Left ventricle myocardium superior (tissue), 1 donor: Measurements from ENCODE around the gene TSPEAR. TPM values are rescaled to one million over a fixed set of nuclear protein-coding genes. Genes with fewer than 3 reads are reported as not detected.

Experiments
- ATAC-seq: fragments of 200-7000 bp; cut with Tn5 transposase; one replicate; pipeline ENCODE4 v1.9.1; 2020; ENCODE audit warnings: mild to moderate bottlenecking, moderate library complexity
- DNase-seq: peaks from one replicate; pipeline ENCODE4 v3.0.0-alpha.2; 2020
- intact Hi-C: fragments of 100-400 bp; cut with micrococcal nuclease; formaldehyde crosslinking; loops from one replicate; pipeline ENCODE4 v1.11.0; 2022
- total RNA-seq: library from RNA; stranded (reverse); fragmentation: NEBNext Ultra II Directional; extraction: Animal tissue kit (Norgen Biotek cat#: 25700); gene quantifications from one replicate; pipeline ENCODE4 v1.2.1, GENCODE V29; 2021
- donor health status: DM: no; HTN: yes; CAD: no; lungs with severe emphysema.

Gene TSPEAR
- total RNA-seq, 1 donor from 2014 or later = 2.7 TPM

DNA sequence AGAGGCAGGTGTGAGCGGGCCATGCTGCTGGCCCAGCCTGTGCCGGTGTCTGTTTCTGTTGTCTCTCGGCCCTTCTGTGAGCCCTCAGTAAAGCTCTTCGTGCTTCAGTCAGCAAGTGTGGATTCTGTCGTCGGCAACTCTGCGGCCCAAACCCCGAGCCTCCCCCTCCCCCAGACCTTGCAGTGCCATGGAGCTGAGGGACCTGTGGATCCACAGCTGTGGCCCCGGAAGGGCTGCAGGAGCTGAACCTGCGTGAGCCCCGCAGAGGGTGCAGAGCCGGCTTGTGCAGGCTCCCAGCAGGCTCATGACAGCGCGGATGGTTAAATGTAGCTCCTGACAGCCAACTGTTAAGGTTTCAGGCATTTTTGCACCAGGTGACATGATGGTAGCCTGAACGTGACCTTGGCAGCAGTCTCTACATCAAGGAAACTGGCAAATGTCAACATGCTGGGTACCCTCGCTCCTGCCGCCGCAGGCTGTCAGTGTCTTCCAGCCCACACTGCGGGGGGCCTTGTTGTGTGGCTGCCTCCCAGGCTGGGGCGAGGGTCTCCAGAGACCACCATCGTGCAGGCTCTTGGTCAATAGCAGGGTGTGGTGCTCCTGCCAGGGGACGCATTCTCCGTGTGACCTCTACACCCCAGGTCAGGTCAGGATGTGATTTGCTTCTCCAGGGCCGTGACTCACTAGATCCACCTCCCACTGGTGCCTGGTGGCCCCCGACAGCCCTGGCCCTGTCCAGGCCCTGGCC is 249.1 kb downstream of the TSPEAR start:
- ATAC-seq (no peak), DNase-seq (peak; percentile 28)
- intact Hi-C loops = no loop called here

DNA sequence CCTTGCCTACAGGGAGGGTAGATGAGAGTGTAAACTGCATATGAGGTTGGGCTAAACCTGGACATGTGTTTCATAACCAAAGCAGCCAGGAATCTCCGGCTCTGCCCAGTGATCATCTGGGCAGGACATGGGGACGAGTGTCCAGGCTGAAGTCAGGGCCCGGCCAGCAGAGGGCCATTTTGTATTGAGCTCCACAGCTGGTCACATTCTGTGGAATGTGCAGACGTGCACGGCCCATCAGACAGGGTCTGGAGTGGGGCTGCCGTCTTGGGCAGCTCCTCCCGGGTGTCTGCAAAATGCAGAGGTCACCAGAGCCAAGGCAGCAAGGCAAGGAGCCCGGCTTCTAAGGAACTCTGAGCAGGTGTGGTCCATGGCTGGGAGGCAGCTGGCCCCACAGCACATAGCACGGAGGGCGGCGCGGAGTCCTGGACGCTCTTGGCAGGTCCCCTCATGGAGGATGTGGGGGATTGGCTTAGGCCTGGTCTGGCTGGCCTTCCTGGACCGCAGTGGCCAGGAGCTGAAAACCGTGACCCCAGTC is 249.8 kb downstream of the TSPEAR start:
- intact Hi-C loops = no loop called here
- DNase-seq (peak; percentile 64), ATAC-seq (peak; percentile 87)

DNA sequence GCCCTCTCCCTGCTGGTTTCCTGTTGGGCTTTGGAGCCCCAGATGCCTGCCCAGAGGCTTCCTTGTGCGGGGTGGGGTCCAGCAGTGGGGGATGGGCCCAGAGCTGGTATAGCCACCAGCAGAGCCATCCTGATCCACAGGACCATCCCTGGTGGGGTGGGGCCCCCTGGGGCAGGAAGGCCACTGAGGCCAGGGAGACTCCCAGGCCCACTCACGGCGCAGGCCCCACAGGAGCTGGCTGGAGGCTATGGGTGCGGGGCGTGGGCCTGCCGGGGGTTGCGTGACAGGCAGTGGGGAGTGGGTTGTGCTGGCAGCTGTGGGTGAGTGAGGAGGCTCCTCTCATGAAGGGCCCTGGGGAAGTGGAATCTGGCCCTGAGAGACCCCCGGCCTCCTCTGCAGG is 250.4 kb downstream of the TSPEAR start:
- ATAC-seq = no peak
- intact Hi-C loops = no loop called here
- peak; percentile 10 for DNase-seq

DNA sequence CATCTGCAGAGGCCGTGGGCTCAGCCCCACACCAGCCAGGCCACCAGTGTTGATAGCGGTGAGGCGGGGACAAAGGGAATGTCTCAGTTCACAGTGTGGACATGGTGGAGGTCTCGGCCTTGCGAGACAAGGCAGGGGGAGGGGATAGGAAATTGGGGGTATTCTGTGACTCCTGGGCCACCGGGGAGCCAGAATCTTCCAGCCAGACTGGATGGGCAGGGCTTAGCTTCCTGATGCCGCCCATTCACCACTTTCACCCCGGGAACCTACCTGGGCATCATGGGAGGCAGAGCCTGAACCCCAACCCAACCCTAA is 251.0 kb downstream of the TSPEAR start:
- DNase-seq (no peak), ATAC-seq (no peak)
- intact Hi-C loops = no loop called here

DNA sequence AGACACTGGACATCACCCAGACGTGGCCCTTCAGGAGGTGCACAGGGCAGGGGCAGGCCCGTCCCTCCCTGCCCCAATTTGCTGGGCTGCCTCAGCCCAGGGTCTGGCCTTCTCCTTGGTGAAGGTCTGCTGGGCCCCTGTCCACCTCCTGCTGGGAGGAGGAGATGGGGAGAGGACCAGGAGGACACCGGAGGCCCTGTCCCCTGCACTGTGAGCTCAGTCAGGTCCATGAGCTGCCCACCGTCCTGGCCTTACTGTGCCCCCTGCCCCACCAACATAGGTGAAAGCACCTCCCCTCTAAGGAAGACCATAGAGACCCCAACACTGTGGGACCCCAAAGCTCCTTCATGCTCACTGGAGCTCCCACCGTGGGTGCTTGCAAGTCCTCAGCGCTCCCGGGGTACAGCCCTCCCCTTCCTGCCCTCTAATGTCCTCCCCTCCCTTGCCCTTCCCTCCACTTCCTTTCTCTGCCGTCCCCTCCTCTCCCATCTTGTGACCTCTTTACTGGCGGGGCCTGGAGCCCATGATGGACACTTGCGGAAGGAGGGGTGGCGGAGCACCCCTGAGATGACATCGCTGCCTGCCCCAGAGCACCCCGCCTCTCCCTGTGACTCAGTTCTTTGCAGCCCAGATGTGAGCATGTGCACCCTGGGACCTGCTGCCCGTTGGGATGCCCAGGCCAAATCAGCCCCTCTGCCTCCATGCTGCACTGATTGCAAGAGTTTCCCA is 251.5 kb downstream of the TSPEAR start:
- intact Hi-C loops = no loop called here
- DNase-seq (no peak), ATAC-seq (no peak)

DNA sequence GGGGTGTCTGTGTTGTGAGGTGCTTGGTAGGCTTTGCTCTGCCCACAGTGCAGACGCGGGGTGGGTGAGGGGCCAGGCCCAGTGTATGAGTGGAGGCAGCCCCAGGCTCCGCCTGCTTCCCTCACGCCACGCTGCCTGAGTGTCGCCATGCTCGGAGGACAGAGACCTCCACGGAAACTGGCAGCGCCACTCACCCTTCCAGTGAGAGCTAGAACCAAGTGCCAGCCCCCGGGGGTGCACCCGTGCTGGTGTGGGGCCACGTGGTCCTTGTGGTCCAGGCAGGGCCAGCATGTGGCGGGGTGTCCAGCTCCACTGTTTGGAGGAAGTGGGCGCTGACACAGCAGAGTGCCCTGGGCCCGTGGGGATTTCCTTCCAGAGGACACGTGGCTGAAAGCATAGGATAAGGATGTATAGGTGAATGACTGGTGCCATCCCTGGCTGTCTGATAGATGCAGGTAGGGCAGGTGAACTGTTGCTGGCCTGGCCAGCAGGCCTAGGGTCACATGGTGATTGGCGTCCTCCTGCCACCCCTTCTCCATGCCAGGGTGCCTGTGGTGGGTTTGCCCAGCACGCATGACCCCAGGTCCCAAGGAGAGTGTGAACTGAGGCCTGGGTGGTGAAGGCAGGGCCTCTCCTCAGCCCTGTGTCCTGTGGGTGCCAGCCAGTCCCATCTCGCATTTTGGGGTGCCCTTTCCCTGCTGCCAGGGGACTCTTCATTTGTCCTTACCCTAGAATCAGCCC is 252.2 kb downstream of the TSPEAR start:
- DNase-seq (peak; percentile 23), ATAC-seq (no peak)
- intact Hi-C loops = no loop called here

DNA sequence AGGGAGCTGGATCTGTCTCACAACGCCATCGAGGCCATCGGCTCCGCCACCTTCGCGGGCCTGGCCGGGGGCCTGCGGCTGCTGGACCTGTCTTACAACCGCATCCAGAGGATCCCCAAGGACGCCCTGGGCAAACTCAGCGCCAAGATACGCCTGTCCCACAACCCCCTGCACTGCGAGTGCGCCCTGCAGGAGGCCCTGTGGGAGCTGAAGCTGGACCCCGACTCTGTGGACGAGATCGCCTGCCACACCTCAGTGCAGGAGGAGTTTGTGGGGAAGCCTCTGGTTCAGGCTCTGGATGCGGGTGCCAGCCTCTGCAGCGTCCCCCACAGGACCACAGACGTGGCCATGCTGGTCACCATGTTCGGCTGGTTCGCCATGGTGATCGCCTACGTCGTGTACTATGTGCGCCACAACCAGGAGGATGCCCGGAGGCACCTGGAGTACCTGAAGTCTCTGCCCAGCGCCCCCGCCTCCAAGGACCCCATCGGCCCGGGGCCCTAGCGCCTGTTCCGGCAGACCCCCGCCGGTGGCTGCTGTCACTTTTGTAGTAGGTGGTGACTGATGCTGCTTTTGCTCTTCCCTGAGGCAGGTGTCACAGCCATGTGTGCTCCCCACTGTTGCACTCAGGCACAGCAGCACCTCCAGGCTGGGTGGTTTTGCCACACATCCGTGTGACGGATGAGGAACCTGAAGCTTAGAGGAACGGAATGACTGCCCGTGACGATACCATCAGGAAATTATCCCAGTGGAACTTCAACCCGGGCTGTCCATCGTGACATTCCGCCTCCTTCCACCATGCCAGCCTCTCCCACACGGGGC is 254.2 kb downstream of the TSPEAR start:
- ATAC-seq (no peak), DNase-seq (peak; percentile 28)
- intact Hi-C loops = no loop called here

DNA sequence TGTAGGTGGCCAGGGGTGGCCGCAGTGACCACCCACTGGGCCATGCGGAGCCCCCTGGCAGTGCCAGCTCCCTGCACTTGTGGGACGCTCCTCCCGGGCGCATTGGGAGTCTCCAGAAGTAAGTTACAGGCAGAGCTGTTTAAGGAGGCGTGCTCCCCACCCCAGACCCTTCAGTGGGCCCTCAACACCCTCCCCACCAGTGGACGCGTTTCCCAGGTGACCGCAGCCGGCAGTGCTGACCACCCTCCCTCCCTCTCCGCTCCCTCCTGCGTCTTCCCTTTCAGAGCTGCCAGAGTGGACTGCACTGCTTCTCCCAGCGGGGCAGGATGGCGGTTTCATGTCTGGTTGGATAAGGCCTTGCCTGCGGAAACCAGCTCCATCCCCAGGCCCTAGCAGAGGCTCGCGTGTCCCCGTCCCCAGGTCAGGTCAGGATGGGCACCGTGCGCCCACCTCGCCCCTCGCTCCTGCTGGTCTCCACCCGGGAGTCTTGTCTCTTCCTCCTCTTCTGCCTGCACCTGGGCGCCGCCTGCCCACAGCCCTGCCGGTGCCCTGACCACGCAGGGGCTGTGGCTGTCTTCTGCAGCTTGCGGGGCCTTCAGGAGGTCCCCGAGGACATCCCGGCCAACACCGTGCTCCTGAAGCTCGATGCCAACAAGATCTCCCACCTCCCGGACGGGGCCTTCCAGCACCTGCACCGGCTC is 255.0 kb downstream of the TSPEAR start:
- ATAC-seq (no peak), DNase-seq (peak; percentile 26)
- intact Hi-C loops = no loop called here

DNA sequence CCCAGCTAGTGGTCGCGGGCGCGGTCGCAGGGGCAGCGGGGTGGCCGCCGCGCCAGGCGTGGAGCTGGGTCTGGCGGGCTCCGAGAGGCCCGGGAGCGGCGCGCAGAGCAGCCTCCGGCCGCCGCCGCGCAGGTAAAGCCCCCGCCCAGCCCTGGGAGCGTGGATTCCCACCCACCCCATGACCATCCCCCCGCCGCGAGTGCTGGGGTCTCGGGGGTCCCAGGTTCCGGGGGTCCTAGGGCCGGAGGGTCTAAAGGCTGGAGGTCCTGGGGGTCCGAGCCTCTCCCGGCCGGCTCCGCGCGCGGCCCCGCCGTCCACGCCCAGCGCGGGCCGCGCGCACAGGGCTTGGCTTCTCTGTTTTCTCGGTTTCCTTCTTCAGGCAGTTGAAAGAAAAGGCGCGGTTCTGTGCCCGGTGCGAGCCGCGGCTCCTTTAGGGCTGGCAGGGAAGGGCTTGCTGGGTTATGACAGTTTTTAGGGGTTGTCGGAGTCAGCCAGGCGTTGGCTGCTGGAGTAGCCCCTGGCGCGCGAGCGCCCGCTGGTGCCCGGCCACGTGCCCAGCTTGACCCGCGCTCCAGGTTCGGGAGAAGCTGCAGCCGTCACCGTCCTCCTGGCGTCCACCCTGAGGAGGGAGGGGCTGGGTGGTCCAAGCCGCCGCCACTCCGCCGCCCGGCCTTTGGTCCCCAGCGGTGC is 255.7 kb downstream of the TSPEAR start:
- ATAC-seq (peak; percentile 78), DNase-seq (peak; percentile 78)
- intact Hi-C loops = no loop called here

DNA sequence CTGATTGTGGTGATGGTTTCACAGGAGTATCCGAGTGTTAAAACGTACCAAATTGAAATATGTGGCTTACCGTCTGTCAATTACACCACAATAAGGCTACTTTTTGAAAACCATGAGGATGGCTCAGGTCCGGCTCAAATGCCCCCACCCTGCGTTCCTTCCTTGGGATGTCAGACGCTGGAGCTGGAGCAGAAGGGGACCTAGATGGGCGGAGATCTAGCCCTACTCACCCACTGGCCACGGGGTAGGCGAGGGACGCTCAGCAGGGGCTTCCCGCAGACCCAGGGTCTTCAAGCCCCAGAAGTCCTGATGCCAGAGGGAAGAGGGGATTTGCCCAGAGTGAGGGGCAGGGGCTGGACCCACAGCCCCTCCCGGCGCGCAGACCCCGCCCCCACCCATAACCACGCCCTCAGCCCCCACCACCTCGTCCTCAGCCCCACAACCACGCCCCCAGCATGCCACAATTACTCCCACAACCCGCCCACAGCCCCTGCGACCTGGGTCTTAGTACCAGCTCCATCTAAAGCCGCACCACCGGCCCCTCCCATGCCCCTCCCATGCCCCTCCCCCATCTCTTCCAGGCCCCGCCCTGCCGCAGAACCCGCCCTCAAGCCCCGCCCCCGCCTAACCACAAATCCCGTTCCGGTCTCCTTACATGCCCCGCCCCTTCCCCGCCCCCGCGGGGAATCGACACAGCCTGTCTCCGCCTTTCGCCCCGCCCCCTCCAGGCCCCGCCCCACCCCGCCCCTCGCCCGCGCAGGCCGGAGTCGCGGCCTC is 256.4 kb downstream of the TSPEAR start, which contains the start of gene LRRC3:
TSS of gene LRRC3 (plus strand) at position 764 of the 777 bp plus-strand sequence. CDS start 1,135 bp downstream, outside the sequence.
- ATAC-seq (peak; percentile 91), DNase-seq (peak; percentile 93)
- intact Hi-C loops = no loop called here

DNA sequence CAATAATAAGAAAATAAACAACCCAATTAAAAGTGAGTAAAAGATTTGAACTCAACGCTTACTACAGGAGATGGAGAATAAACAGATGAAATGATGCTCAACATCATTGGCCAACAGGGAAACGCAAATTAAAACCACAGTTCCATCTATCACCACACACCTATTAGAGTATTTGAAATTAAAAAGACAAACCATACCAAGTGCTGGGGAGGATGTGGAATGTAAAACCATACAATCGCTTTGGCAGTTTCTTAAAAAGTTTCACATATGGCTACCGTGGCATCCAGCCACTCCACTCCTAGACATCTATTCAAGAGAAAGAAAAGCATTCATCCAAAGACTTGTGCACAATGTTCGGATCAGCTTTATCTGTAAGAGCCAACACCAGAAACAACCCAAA is 257.3 kb downstream of the TSPEAR start:
- ATAC-seq = no peak
- DNase-seq = no peak
- intact Hi-C loops = no loop called here

DNA sequence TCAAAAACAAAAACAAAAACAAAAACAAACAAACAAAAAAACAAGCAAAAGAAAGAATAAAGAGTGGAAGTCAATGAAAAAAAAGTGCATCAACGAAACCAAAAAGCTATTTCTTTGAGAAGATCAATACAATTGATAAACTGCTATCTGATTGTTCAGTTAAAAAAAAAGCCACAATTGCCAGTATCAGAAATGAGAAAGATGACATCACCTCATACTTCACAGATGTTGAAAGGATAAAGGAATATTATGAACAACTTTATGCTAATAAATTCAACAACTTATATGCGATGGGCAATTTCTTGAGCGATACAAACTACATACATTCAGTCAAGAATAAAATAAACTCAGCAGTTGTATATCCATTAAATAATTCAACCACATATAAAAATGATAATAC is 258.3 kb downstream of the TSPEAR start:
- no peak for DNase-seq

DNA sequence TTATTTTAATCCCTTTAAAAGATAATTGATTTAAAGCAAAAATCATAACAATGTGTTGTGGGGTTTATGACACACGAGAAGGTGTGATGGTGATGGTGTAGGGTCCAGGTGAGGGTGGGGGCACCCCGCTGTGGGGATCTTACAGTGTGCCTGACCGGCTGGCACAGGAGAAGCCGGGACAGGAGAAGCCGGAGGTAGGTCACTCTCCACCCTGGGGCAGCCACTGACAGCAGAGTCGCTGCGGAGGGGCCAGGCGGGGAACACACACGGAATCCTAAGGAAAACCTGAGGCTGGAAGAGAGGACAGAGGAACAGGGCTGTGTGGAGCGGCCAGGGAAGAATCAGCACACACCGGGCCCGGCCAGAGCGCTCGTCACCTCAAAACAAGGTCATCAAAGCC is 260.4 kb downstream of the TSPEAR start:
- no peak for DNase-seq
- intact Hi-C loops = no loop called here
- no peak for ATAC-seq

More for the DNA sequence above, 258.3 kb downstream of the TSPEAR start:
- no peak for ATAC-seq
- intact Hi-C loops = no loop called here

DNA sequence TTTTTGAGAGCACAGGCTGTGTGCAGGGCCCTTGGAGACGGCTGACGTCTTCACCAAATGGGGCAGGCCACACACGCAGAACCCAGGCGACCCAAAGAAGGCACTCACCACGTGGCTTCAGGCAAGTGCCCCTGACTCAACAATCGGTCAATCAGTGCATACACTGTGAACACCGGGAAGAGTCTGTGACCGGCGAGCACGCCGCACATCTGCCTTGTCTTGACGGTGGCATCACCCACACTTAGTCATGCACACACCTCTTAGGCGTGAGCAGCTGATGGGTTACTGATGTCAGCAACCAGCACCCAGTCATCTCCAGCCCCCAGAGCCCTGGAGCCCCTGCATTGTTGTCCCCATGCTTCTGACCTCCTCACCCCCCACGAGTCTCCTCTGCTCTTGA is 261.0 kb downstream of the TSPEAR start:
- DNase-seq (no peak), ATAC-seq (no peak)
- intact Hi-C loops = no loop called here

DNA sequence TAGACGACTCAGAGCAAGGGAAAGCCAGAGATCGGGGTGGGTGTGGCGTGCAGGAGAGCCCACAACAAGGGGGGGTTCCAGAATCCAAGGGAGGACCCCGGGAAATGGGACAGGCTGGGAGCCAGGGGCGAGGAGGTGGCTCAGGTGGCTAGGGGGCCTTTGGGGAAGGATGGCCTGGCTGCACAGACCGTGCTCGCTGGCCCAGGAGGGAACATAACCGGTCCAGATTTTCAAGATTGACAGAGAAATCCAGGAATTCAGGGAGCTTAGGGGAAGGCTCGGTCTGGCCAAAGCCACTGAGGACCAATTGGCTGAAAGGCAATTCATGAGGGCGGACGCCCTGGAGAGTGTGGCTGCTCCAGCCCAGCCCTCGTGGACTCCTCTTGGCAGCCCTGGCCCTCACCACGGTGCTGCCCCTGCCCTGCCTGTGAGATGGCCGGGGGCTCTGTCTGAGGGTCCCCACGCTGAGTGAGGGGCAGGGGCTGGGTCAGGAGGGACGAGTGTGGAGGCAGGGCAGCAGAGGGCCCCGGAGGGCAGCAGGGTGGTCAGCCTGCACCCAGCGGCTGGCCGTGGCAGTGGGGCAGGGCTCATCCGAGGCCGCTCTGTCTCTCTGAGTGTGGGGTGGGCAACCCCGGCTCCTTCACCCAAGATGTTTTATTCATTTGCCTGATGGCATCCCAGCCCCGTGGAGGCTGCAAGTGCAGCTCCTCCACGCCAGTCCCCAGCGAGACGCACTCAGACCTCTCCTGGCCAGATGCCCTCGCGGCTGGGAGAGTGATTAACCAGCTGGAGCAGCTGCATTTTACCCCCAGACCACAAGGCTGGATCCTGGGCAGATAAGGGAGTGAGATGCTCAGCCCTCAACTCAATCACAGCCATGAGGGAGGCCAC is 261.7 kb downstream of the TSPEAR start:
- no peak for DNase-seq
- intact Hi-C loops = no loop called here
- no peak for ATAC-seq

DNA sequence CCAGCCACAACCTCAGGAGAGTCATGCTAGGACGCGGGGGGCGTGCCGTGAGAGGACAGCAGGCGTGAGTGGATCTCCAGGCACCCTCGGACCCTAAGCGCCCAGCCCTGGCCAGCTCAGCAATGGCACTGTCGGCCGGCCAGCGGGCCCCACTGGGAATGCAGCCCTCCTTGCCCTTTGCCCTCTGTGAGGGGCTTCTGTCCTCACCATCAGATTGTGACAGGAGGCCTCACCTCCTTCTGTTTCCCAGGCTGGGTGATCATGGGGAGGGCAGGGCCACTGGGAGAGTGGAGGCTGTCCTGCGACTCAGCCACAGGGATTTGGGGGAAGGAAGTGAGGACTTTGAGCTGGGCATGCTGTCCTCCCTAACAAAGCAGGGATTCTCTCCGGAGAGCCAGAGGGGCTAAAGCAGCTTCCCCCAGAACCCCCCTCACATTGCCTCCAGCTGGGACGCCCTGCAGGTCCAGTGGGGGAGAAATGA is 262.7 kb downstream of the TSPEAR start:
- intact Hi-C loops = no loop called here
- DNase-seq = peak; percentile 16
- ATAC-seq = no peak
